ENCODE results near the gene MAB21L4. TPM values are rescaled to one million over a fixed set of nuclear protein-coding genes. Genes with fewer than 3 reads are reported as not detected.

Gene MAB21L4
- total RNA-seq, 1 experiment from 2014 or later, result not detected

GRCh38 chr2:240869109-240869955, 26.6 kb downstream of the MAB21L4 start:
- DNase-seq (ENCODE audit: low read depth), result no peak

- no peak for DNase-seq (ENCODE audit: low read depth)
Measured at GRCh38 chr2:240868286-240869108, 27.5 kb downstream of the MAB21L4 start, which contains the start of gene AGXT. AGXT (plus strand) TSS chr2:240868824; CDS start chr2:240868866, 42 bp downstream.

GRCh38 chr2:240865391-240865790, 30.6 kb downstream of the MAB21L4 start:
- DNase-seq (ENCODE audit: low read depth), result no peak

- DNase-seq (ENCODE audit: low read depth), result no peak
Measured at GRCh38 chr2:240864475-240864874, 31.5 kb downstream of the MAB21L4 start.

- DNase-seq (ENCODE audit: low read depth), result no peak
Measured at GRCh38 chr2:240861547-240861946, 34.4 kb downstream of the MAB21L4 start.

GRCh38 chr2:240858871-240859270, 37.1 kb downstream of the MAB21L4 start:
- DNase-seq (ENCODE audit: low read depth), result no peak

GRCh38 chr2:240858321-240858720, 37.6 kb downstream of the MAB21L4 start:
- DNase-seq (ENCODE audit: low read depth), result no peak

GRCh38 chr2:240857039-240858008, 38.6 kb downstream of the MAB21L4 start:
- no peak for DNase-seq (ENCODE audit: low read depth)

- DNase-seq (ENCODE audit: low read depth), result peak; percentile 26
Measured at GRCh38 chr2:240856151-240856980, 39.6 kb downstream of the MAB21L4 start.

- no peak for DNase-seq (ENCODE audit: low read depth)
Measured at GRCh38 chr2:240855670-240856069, 40.3 kb downstream of the MAB21L4 start.

- DNase-seq (ENCODE audit: low read depth), result no peak
Measured at GRCh38 chr2:240852671-240853314, 43.2 kb downstream of the MAB21L4 start.

GRCh38 chr2:240851078-240851991, 44.6 kb downstream of the MAB21L4 start:
- DNase-seq (ENCODE audit: low read depth), result peak; percentile 70

- no peak for DNase-seq (ENCODE audit: low read depth)
Measured at GRCh38 chr2:240850756-240851077, 45.2 kb downstream of the MAB21L4 start.

- DNase-seq (ENCODE audit: low read depth), result no peak
Measured at GRCh38 chr2:240850026-240850425, 45.9 kb downstream of the MAB21L4 start.

- DNase-seq (ENCODE audit: low read depth), result no peak
Measured at GRCh38 chr2:240848900-240849680, 46.9 kb downstream of the MAB21L4 start.

- no peak for DNase-seq (ENCODE audit: low read depth)
Measured at GRCh38 chr2:240847817-240848216, 48.1 kb downstream of the MAB21L4 start.

- DNase-seq (ENCODE audit: low read depth), result no peak
Measured at GRCh38 chr2:240846873-240847595, 48.9 kb downstream of the MAB21L4 start.
